DOHH2 (cell line): ENCODE data around the gene MTOR.

Source experiments
- EZH2phosphoT487 ChIP-seq: fragments of 200-600 bp; sonication (generic); IDR thresholded peaks from 2 replicates; pipeline ENCODE4 v1.6.1; 2017; ENCODE audit warnings: borderline replicate concordance, mild to moderate bottlenecking, antibody characterized with exemption, low read length, moderate library complexity, mixed read lengths
- TF ChIP-seq, protein P1 (sequence below): fragments of 200-600 bp; sonication (generic); IDR thresholded peaks from one replicate; pipeline ENCODE4 v1.5.1; 2014; ENCODE audit warnings: antibody characterized with exemption, mild to moderate bottlenecking, low read depth, low read length; ENCODE audit not compliant: poor library complexity, severe bottlenecking

DNA sequence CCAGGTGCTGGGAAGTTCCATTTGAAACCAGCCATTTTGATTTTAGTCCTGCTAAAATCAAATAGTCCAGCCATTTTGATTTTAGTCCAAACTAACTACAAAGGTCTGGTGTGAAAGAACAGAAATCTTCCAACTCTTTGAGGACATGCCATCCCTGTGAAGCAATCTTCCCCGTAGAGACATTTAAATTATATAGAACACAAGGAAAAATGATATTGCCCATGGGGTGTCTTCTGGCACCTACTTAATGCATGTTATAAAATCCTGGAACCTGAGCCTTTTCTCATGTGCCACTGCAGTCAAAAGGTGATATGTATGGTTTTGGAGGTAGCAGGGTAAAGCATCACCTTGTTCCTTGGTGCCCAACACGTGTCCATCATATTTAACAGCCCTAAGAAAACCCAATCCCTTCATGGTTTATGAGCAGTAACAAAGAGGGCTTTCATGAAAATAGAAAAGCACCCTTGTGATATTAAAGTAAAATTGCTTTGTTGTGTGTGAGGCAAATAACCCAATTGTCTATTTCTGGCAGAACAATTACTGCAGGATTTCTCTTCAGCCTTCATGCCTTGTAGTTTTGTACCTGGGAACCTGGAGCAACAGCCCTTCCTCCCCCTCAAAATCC lies 46.9 kb downstream of the MTOR start:
- TF ChIP-seq, protein P1, sequence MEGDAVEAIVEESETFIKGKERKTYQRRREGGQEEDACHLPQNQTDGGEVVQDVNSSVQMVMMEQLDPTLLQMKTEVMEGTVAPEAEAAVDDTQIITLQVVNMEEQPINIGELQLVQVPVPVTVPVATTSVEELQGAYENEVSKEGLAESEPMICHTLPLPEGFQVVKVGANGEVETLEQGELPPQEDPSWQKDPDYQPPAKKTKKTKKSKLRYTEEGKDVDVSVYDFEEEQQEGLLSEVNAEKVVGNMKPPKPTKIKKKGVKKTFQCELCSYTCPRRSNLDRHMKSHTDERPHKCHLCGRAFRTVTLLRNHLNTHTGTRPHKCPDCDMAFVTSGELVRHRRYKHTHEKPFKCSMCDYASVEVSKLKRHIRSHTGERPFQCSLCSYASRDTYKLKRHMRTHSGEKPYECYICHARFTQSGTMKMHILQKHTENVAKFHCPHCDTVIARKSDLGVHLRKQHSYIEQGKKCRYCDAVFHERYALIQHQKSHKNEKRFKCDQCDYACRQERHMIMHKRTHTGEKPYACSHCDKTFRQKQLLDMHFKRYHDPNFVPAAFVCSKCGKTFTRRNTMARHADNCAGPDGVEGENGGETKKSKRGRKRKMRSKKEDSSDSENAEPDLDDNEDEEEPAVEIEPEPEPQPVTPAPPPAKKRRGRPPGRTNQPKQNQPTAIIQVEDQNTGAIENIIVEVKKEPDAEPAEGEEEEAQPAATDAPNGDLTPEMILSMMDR: no peak
- no peak for TF ChIP-seq EZH2phosphoT487
